ENCODE data around the gene MAD1L1. TPM values are rescaled to one million over a fixed set of nuclear protein-coding genes. Genes with fewer than 3 reads are reported as not detected.

Gene MAD1L1
- total and polyA plus RNA-seq, 5 donors from 2014 or later: 225 to 380 (median 300) TPM

- Mint-ChIP-seq H3K27ac (no peak overlapping the region), H3K9me3 (no peaks in the 10 kb centered on the region), H3K36me3 (peaks cover 3% of the 10 kb centered on the region), H3K4me1 (peaks cover 0 to 19% (median 2%) of the 10 kb centered on the region in 4 donors), H3K4me3 (no peak overlapping the region), H3K27me3 (no peaks in the 10 kb centered on the region)
- DNase-seq: no peak
- Histone ChIP-seq H3K36me3 (ENCODE audit: control insufficient read depth, insufficient read depth, low read length) (no peaks in the 10 kb centered on the region), H3K9me3 (ENCODE audit: control insufficient read depth in 2 of 2, low read length in 2 of 2) (no peaks in the 10 kb centered on the region), H3K4me1 (ENCODE audit: control insufficient read depth, insufficient read depth, low read length, poor library complexity, severe bottlenecking) (peaks cover 14% of the 10 kb centered on the region), H3K4me3 (ENCODE audit: low read depth, low read length) (no peak overlapping the region), H3K27ac (ENCODE audit: insufficient read depth, low read length, poor library complexity, severe bottlenecking) (no peak overlapping the region), H3K27me3 (ENCODE audit: control insufficient read depth, insufficient read depth, low read length) (no peaks in the 10 kb centered on the region)
- no peak for ATAC-seq (ENCODE audit: low read depth in 2 of 2)
These were observed 377.0 kb downstream of the MAD1L1 start for GRCh38 chr7:1855725-1856160.

GRCh38 chr7:1854866-1855724 lies 377.6 kb downstream of the MAD1L1 start:
- ATAC-seq (ENCODE audit: low read depth in 2 of 2): no peak
- peak in 1 of 3 donors; percentile 0 for DNase-seq
- no peaks in the 10 kb centered on the region for H3K27me3 Mint-ChIP-seq
- no peaks in the 10 kb centered on the region for H3K27me3 ChIP-seq (ENCODE audit: control insufficient read depth, insufficient read depth, low read length)
- H3K4me3 ChIP-seq (ENCODE audit: low read depth, low read length): no peak overlapping the region
- no peaks in the 10 kb centered on the region for H3K9me3 Mint-ChIP-seq
- no peaks in the 10 kb centered on the region for H3K9me3 ChIP-seq (ENCODE audit: control insufficient read depth in 2 of 2, low read length in 2 of 2)
- no peaks in the 10 kb centered on the region for H3K36me3 ChIP-seq (ENCODE audit: control insufficient read depth, insufficient read depth, low read length)
- H3K4me1 Mint-ChIP-seq: peaks cover 0 to 15% (median 2%) of the 10 kb centered on the region in 4 donors
- H3K4me1 ChIP-seq (ENCODE audit: control insufficient read depth, insufficient read depth, low read length, poor library complexity, severe bottlenecking): peaks cover 14% of the 10 kb centered on the region
- H3K4me3 Mint-ChIP-seq: no peak overlapping the region
- no peak overlapping the region for H3K27ac Mint-ChIP-seq
- peaks cover 3% of the 10 kb centered on the region for H3K36me3 Mint-ChIP-seq
- no peak overlapping the region for H3K27ac ChIP-seq (ENCODE audit: insufficient read depth, low read length, poor library complexity, severe bottlenecking)

GRCh38 chr7:1853986-1854865 lies 378.5 kb downstream of the MAD1L1 start:
- Histone ChIP-seq H3K9me3 (ENCODE audit: control insufficient read depth in 2 of 2, low read length in 2 of 2) (no peaks in the 10 kb centered on the region), H3K27me3 (ENCODE audit: control insufficient read depth, insufficient read depth, low read length) (no peaks in the 10 kb centered on the region), H3K36me3 (ENCODE audit: control insufficient read depth, insufficient read depth, low read length) (no peaks in the 10 kb centered on the region), H3K27ac (ENCODE audit: insufficient read depth, low read length, poor library complexity, severe bottlenecking) (no peak overlapping the region), H3K4me1 (ENCODE audit: control insufficient read depth, insufficient read depth, low read length, poor library complexity, severe bottlenecking) (peaks cover 14% of the 10 kb centered on the region), H3K4me3 (ENCODE audit: low read depth, low read length) (no peak overlapping the region)
- ATAC-seq (ENCODE audit: low read depth in 2 of 2) (no peak), DNase-seq (peak in 2 of 3 donors; percentile 0 to 43)
- Mint-ChIP-seq H3K9me3 (no peaks in the 10 kb centered on the region), H3K27me3 (no peaks in the 10 kb centered on the region), H3K4me3 (no peak overlapping the region), H3K36me3 (peaks cover 3% of the 10 kb centered on the region), H3K27ac (peak overlapping the region in 2 of 3 donors; percentile 78 to 82), H3K4me1 (peaks cover 0 to 15% (median 2%) of the 10 kb centered on the region in 4 donors)

GRCh38 chr7:1853431-1853985 lies 379.2 kb downstream of the MAD1L1 start:
- DNase-seq: peak in 1 of 3 donors; percentile 0
- Mint-ChIP-seq H3K4me1 (peaks cover 0 to 15% (median 2%) of the 10 kb centered on the region in 4 donors), H3K9me3 (no peaks in the 10 kb centered on the region), H3K36me3 (peaks cover 3% of the 10 kb centered on the region), H3K27me3 (no peaks in the 10 kb centered on the region), H3K27ac (no peak overlapping the region), H3K4me3 (no peak overlapping the region)
- ATAC-seq (ENCODE audit: low read depth in 2 of 2): no peak
- Histone ChIP-seq H3K4me3 (ENCODE audit: low read depth, low read length) (no peak overlapping the region), H3K9me3 (ENCODE audit: control insufficient read depth in 2 of 2, low read length in 2 of 2) (no peaks in the 10 kb centered on the region), H3K36me3 (ENCODE audit: control insufficient read depth, insufficient read depth, low read length) (no peaks in the 10 kb centered on the region), H3K27me3 (ENCODE audit: control insufficient read depth, insufficient read depth, low read length) (no peaks in the 10 kb centered on the region), H3K4me1 (ENCODE audit: control insufficient read depth, insufficient read depth, low read length, poor library complexity, severe bottlenecking) (peaks cover 14% of the 10 kb centered on the region), H3K27ac (ENCODE audit: insufficient read depth, low read length, poor library complexity, severe bottlenecking) (no peak overlapping the region)

- H3K36me3 Mint-ChIP-seq: peaks cover 3% of the 10 kb centered on the region
- H3K4me1 Mint-ChIP-seq: peaks cover 0 to 15% (median 2%) of the 10 kb centered on the region in 4 donors
- H3K27me3 Mint-ChIP-seq: no peaks in the 10 kb centered on the region
- no peak overlapping the region for H3K4me3 Mint-ChIP-seq
- no peak overlapping the region for H3K4me3 ChIP-seq (ENCODE audit: low read depth, low read length)
- ATAC-seq (ENCODE audit: low read depth in 2 of 2): no peak
- no peaks in the 10 kb centered on the region for H3K27me3 ChIP-seq (ENCODE audit: control insufficient read depth, insufficient read depth, low read length)
- H3K36me3 ChIP-seq (ENCODE audit: control insufficient read depth, insufficient read depth, low read length): peaks cover 2% of the 10 kb centered on the region
- DNase-seq: no peak
- no peak overlapping the region for H3K27ac Mint-ChIP-seq
- H3K9me3 Mint-ChIP-seq: no peaks in the 10 kb centered on the region
- H3K27ac ChIP-seq (ENCODE audit: insufficient read depth, low read length, poor library complexity, severe bottlenecking): no peak overlapping the region
- H3K9me3 ChIP-seq (ENCODE audit: control insufficient read depth in 2 of 2, low read length in 2 of 2): no peaks in the 10 kb centered on the region
- H3K4me1 ChIP-seq (ENCODE audit: control insufficient read depth, insufficient read depth, low read length, poor library complexity, severe bottlenecking): peaks cover 14% of the 10 kb centered on the region
These were observed 380.0 kb downstream of the MAD1L1 start for GRCh38 chr7:1852517-1853430.

GRCh38 chr7:1851721-1852516 lies 380.8 kb downstream of the MAD1L1 start:
- ATAC-seq (ENCODE audit: low read depth in 2 of 2) (no peak), DNase-seq (no peak)
- Mint-ChIP-seq H3K4me3 (no peak overlapping the region), H3K36me3 (peaks cover 5% of the 10 kb centered on the region), H3K27ac (peak overlapping the region in 1 of 3 donors; percentile 31), H3K27me3 (no peaks in the 10 kb centered on the region), H3K4me1 (peaks cover 0 to 15% (median 4%) of the 10 kb centered on the region in 4 donors), H3K9me3 (no peaks in the 10 kb centered on the region)
- no peaks in the 10 kb centered on the region for H3K9me3 ChIP-seq (ENCODE audit: control insufficient read depth in 2 of 2, low read length in 2 of 2)
- no peak overlapping the region for H3K4me3 ChIP-seq (ENCODE audit: low read depth, low read length)
- peaks cover 5% of the 10 kb centered on the region for H3K36me3 ChIP-seq (ENCODE audit: control insufficient read depth, insufficient read depth, low read length)
- H3K4me1 ChIP-seq (ENCODE audit: control insufficient read depth, insufficient read depth, low read length, poor library complexity, severe bottlenecking): peaks cover 14% of the 10 kb centered on the region
- no peaks in the 10 kb centered on the region for H3K27me3 ChIP-seq (ENCODE audit: control insufficient read depth, insufficient read depth, low read length)
- H3K27ac ChIP-seq (ENCODE audit: insufficient read depth, low read length, poor library complexity, severe bottlenecking): no peak overlapping the region
